Activated T-cell treated with anti-CD3 and anti-CD28 coated beads for 48 hours (primary cell): ENCODE results near the gene TBC1D14.

Experiments
- DNase-seq: peaks from one replicate; pipeline ENCODE4 v3.0.0-alpha.2; 2020; ENCODE audit warnings: low read depth

Gene TBC1D14

DNA sequence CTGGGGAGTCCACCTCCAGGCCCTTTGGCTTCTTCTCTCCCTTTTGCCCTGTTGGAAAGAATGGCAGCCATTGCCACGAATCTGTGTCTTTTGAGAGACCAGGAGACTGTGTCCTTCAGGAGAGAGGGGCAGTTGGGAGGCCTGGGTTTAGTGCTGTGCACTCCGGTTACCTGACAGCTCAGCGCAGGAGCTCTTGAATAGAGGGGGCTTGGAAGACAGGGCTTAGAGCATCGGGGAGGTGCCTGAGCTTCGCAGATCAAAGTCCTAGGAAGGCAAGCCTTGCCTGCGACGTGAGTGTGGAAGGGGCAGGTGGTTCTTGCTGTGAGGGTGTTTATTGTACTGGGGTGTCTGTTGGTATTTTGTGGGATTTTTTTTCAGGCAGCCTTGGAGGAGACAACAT is 91.6 kb downstream of the TBC1D14 start:
- DNase-seq: no peak

DNA sequence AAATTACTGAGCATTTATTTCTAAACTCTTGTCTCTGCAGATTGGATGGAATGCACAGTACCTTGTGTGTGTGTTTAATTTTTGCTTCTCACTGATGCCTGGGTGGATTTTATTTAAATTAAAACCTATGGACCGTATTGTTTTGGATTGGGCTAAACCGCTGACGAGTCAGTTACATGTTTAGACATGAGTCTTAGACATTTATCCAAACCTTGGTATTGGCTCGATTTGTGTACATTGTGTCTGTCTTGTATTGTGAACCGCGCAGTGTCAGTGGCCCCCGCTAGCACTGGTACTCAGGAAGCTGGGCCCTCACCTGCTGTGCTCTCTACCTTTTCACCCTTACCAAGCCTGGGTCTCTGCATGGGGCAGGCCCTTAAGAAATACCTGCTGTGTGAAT is 92.7 kb downstream of the TBC1D14 start:
- no peak for DNase-seq

DNA sequence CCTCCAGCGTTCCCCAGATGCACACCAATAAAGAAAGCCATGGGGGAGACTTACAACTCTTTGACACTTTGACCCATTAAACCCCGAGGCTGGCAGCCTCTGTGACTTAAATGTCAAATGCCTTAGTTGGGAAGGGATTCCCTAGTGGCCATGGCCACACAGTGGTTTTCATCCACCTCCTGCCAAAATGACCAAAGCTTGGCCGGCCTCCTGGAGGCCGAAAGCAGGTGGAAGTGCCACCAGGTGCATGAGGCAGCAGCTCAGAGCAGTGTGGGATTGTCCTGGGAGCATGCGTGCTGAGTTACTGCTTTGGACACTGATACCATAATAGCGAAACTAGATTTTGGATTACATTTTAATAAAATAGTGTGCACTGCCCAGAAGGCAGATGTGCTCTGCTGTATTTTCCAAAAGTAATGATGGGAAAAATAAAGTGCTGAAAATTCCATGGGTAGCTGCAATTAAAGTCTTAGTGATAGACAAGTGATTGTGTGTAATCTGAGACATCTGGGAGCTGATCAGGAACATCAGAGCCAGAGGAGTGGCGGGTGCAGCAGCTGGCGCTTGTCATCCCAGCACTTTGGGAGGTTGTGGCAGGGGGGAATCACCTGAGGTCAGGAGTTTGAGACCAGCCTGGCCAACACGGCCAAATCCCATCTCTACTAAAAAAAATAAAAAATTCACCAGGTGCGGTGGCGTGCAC is 93.7 kb downstream of the TBC1D14 start:
- DNase-seq: no peak

DNA sequence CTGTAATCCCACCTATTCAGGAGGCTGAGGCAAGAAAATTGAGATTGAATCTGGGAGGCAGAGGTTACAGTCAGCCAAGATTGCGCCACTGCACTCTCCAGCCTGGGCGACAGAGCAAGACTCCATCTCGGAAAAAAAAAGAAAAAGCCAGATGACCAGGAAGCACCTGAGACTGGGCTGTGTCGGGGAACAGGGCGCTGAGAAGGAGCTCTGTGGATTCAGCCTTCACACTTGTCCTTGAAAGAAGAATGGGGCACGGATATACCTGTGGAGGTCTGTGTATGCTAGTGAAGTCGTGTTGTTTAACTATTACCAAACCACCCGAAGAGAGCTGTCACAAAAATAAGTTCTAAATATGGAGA is 94.2 kb downstream of the TBC1D14 start:
- DNase-seq: no peak

DNA sequence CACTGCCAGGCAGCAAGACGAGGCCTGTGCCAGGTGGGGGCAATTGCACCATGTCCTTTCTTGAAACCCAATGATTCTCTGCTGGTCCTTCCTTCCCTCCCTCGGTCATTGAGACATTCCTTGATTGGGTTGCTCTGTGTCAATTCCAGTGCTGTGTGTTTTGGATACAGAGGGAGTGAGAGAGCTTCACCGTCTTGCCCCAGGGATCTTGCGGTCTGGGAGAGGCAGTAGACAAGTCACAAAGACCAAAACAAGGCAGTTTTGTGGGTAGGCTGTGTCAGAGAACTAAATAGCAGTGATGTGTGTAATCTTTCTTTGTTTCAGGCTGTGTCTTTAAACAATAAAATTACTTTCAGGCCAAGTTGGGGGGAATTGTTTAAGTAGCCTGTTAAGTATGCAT is 94.7 kb downstream of the TBC1D14 start:
- DNase-seq: no peak

DNA sequence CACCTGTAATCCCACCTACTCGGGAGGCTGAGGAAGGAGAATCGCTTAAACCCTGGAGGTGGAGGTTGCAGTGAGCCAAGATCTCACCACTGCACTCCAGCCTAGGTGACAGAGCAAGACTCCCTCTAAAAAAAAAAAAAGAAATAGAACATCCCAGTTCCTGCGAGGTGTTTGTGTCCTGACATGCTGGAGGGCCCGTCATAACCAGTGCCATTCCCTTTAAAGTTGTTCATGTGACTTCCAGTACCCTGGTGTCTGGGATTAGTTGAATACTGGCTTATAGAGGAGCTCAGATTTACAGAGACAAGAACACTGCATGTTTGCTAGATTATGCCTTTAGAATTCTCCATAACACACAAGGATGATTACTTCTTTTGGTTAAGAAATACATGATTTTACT is 95.9 kb downstream of the TBC1D14 start:
- no peak for DNase-seq

DNA sequence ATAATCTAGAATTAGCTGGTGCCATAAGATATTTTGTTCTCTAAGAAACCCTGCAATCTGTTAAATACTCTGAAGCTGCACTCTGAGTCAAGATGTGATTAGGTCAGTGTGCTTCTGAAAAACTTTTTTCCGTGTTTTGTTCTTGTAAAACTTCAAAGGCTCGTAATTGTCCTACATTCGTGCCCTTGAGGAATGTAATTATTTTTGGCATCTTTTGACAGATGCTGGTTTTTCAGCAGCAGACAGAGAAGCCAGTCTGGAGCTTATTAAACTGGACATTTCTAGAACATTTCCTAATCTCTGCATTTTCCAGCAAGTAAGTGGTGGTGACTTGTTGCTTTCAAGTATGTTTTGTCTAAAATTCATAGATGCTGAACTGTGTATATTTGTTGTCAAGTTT is 96.8 kb downstream of the TBC1D14 start:
- no peak for DNase-seq

DNA sequence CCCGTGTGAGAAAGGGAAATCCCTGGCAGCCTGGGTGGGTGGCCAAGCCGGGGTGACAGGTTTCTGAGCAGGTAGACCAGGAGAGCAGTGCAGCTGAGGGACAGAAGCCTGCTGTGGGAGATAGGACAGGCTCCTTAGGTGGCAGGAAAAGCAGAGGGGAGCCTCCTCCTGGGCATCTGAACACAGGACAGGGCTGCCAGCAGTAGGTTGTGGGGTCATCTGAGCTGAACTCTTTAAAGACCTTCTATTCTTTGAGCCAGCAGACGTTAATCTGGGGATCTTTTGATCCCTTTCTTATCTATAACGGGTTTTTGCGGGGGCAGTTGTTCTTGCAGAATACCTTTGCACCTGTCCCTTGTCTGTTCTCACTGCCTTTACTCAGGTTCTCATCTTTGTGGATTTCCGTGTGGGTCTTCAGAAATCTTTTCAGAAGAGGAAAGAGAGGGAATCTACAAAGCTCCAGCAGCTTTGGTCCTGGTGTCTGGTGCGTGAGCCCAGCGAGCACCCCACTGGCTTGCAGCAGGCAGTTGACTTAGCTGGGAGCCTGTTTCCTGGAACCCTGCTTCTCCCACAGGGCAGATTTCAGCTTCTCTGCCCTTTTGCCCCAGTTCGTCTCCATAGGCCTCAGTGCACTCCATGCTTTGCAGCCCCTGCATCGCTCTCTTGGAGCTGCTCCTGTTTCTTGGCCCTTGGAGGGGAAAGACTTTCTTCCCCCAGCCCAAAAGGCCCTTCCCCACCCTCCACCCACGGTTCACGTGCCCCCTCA is 97.7 kb downstream of the TBC1D14 start:
- no peak for DNase-seq

DNA sequence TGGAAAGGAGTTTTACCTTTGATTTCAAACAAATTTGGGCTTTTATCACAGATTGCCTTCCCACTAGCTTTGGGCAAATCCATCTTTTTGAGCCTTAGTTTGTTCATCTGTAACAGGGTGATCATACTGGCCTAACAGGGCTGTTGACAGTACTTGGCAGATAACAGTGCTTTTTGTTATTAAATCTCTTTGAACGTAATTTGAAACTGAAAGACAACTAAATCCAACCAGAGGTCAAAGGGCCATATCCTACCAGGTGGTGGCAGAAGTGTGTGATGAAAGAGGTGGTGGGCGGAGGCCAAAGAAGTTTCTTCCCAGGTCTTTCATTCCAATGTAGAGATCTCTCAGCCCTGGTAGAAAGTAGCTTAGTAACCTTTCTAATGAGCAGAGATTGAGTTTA is 98.3 kb downstream of the TBC1D14 start:
- DNase-seq: no peak

DNA sequence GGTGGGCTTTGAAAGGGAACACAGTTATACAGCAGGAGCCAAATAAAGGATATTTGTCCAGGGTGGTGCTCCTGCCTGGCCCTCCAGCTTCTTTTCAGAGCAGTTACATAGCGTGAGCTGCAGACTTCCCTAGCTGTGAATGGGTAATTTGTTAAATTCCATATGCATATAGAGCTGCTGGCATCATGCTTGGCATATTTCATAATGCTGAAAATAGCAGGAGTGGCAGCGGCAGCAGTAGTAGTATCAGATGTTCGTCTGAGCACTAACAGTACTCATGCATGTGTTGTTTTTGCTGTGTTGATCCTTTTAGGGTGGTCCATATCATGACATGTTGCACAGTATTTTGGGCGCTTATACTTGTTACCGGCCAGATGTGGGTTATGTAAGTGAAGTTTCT is 99.9 kb downstream of the TBC1D14 start:
- no peak for DNase-seq

DNA sequence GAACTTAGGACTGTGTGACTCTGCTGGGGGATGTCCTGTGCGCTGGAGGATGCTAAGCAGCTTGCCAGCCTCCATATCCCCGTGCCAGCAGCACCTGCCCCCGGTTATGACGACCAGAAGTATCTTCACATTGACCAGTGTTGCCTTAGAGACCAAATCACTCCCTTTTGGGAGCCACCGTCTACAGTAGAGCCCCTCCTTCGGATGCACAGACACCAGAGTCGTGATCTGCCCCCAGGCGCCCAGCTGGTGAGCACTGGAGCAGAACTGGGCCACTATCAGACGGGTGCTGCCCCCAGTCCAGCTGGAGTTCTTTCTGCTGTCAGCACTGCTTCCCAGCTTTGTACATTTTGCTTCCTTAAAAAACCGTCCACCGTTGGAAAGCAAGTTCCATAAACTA is 103.5 kb downstream of the TBC1D14 start:
- no peak for DNase-seq

DNA sequence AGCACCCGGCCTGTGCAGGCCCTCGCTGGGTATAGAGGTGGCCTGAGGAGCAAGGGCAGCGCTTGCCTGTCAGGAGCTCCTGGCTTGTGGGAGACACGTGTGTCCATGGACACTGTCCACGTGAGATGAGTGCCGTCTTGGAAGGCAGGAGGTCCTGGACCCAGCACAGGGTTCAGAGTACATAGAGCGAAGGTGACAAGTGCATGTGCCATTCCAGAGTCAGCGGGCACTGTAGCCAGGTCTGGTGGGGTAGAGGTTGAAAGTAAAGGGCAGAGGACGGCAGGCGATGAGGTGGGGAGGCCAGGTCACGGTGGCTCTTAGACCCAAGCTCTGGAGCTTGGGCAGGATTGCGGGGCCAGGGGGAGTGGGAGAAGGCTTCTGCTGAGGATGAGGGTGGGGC is 105.2 kb downstream of the TBC1D14 start:
- DNase-seq: no peak

DNA sequence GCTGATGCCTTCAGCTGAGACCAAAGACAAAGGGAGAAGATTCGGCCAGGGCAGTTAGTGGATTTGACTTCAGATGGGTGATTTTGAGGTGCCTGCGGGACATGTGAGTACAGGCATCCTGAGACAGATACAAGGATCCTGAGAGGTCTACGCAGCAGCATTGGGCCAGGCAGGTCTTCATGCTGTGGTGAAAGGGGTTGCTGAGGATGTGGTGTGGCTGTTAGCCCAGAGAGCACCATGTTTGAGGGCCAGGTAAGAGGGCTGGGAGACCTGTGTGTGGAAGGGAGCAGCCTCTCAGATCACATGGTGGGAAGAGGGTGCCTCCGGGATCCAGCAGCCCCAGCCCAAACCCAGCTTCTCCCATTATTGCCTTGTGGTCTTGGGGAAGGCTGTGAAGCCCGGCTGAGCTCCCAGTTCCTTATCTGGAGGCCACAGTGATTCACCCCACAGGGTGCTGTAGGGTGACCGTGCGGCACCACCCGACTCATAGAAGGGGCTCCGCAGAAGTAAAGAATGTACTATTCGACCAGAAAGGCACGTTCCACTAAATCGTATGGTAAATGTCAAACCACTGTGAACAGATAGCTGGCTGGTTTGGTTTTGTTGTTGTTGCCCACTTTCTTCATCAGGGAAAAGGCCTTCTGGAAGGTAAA is 105.9 kb downstream of the TBC1D14 start:
- DNase-seq: no peak

DNA sequence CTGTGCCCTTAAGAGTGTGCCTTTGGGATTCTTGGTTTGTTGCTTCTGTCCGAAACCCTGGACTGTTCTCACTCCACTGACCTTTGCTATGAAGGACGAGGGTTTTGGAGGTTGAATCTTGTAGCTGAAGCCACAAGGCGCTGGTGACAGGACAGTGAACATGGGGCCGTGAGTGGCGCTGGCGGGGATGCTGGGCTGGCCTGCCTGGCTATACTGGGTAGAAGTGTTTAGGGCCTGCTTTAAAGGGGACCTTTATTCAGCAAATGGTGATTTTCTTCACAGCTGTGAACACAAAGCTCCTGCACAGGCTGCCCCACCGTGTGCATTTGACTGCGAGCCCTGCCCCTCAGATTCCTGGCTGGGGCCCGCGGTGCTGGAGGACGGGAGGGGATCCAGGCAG is 106.5 kb downstream of the TBC1D14 start:
- no peak for DNase-seq

DNA sequence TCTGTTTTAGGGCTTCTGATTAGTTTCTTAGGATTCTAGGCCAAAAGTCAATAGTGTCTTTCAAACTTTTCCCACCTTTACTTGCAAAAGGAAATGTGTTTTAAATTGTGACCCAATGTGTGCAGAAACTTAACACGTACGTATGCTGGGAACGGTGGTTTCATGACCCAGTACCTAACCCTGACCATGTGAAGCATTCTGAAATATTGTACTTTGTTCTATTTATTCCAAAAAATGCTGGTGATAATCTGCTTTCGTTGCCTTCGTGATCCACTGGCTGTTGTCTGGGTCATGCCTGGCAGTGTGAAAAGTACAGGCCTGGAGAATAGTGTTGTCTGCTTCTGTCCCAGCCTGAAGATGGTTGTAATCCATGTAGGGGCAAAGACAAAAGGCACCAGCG is 106.9 kb downstream of the TBC1D14 start:
- no peak for DNase-seq

DNA sequence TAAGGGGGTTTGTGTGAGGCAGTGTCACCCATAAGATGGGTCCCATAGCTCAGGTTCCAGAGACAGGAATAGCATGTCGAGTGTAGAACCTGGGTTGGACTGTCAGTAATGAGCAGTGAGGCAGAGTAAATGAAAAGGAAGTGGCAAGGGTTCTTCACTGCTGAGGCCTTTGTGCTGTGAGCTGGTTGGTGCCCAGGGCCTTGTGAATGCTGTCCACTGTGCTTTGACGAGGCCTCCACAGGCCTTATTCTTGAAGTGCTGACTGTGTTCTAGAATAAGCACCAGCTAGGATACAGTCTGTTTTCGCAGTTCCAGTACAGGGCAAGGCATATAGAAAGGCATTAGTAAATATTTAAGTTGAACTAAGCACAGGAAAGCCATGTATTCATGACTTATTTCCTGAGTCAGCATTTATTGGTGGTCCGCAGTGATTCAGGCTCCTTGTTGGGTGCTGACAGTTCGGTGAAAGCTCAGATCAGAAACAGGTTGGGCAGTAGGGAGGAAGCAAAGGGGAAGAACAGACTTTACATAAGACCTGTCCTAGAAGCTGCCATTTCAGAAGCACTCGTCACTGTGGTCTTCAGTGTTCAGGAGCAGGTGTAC is 107.9 kb downstream of the TBC1D14 start:
- no peak for DNase-seq

DNA sequence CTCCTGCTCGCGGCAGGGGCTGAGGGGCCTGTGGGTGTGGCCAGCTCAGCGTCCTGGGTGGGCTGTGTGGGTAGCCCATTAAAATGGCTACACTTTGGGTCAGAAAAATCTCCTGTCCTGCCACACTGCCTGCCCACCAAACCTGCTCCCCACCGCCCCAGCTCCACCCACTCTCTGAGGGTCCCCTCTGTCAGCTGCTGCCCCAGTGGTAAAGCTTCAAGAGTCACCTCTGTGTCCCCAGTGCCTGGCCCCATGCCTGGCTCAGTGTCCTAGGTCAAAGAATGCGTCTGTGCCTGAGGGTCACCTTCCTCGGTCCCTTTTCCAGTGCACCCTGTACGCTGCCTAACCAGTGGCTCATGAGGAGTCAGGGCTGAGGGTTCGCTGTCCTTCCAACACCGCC is 108.7 kb downstream of the TBC1D14 start:
- DNase-seq: no peak

DNA sequence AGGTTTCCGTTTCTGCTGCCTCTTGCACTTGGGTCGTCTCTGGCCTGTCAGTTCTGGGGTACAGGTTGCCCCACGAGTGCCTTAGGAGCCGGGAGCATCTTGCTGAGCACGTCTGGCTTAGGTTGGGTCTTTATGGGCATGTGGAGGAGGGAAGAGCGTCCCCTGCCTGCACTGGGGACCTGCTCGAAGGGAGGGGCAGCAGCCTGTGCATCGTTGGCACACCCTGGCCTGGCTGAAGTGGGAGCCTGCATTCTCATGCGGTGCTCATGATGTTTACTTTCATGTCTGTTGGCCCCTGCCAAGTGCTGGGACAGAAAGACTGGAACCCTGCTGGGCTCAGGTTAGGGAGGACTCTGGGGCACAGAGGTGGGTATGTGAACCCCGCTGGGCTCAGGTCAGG is 109.7 kb downstream of the TBC1D14 start:
- no peak for DNase-seq

DNA sequence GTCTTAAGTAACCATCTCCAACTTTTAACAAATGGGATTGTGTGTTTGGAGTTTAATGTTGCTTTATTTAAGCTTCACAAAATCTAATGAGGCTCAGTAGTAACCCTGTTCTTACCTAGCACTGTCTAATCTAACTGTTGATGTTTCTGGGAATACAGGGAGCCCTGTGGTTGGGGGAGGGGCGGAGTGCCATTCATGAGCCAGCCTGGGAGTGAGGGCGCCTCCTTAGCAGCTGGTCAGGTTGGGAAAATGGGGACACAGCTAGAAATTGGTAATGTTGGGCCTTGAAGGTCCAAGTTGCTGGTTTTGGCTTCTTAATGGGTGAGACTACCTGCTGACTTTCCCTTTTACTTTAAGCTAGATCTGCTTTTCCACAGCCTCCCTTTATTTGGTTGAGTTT is 110.7 kb downstream of the TBC1D14 start:
- no peak for DNase-seq

DNA sequence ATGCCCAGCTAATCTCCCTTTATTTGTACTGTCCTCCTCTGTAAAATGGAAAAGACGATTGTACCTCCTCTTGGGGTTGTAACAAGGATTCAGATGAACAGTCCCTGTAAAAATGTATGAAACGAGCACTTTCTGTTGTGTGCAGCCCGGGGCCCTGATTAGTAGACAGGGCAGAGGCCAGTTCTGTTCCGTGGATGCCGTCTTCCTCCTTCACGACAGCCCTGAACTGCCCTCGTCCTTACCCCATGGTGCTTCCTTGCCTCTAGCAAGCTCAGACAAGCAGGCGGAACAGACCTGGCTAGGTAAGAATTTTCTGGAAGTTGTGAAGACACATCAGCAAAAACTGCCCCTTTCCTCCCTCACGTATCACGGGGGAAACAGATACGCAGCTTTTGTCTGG is 111.2 kb downstream of the TBC1D14 start:
- DNase-seq: no peak

DNA sequence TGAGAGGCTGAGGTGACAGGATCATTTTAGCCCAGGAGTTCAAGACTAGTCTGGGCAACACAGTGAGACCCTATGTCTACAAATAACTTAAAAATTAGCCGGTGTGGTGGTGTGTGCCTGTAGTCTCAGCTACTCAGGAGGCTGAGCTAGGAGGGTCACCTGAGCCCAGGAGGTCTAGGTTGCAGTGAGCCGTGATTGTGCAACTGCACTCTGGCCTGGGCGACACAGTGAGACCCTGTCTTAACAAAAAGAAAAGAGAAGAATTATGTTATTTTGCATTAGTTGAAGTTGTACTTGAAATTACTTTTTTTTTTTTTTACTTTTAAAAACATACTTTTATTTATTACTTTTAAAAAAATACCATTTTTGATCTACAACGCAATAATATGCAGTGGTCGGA is 111.7 kb downstream of the TBC1D14 start:
- no peak for DNase-seq

DNA sequence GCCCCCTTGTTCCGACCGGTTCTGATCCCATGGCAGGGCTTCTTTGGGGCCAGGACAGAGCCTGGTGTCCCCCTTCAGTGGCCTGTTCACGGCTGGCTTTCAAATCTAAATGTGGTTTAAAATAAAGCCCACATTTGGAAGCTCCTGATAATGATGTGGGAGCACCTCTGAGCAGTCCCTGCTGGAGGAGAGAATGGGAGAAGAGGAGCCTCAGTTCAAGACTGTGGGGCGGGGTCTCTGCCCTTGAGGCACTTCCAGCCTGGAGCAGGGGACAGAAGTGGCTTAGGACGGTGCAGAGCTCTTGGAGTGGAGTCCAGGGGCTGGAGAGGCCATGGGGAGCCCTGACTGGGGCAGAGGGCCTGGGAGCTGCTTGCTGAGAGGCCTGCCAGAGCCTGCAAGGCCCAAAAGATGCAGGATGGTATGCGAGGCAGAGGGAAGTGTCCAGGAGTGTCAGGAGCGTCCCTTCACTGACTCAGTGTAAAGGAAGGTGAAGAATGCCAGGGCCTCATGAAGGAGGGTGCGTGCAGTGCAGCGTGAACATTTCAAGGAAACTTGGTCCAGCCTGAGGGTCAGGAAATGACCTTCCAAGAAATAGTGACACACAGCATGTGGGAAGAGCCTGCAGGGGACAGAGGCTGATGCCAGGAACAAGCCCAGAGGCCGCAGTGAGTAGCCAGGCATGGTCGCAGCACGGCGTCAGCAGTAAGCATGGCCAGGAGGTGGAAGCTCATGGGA is 112.5 kb downstream of the TBC1D14 start:
- DNase-seq: no peak
